K562 (cell line): ENCODE measurements around the gene ZCCHC24. TPM values are rescaled to one million over a fixed set of nuclear protein-coding genes. Genes with fewer than 3 reads are reported as not detected.

Experiments
- CBX8 ChIP-seq: fragments of 200-600 bp; sonication (generic); IDR thresholded peaks from 2 replicates; pipeline ENCODE4 v1.6.1; 2012; ENCODE audit warnings: borderline replicate concordance, mixed run types, low read depth, mild to moderate bottlenecking, moderate library complexity, mixed read lengths, low read length, control low read depth, inconsistent platforms; ENCODE audit not compliant: poor library complexity, severe bottlenecking; ENCODE audit errors: extremely low read depth
- CC2D1A ChIP-seq: fragments of 450-650 bp; IDR thresholded peaks from 2 replicates; pipeline ENCODE4 v1.6.1; 2017; ENCODE audit warnings: mild to moderate bottlenecking
- CEBPB ChIP-seq: fragments of 450-650 bp; IDR thresholded peaks from 2 replicates; pipeline ENCODE4 v1.6.1; 2016; ENCODE audit warnings: missing genetic modification characterization, missing compliant biosample characterization
- CEBPG ChIP-seq, 3 experiments: fragments of 200-800 bp in 1 of 3; sonication (Bioruptor generic) in 1 of 3; sonication (generic) in 1 of 3; formaldehyde crosslinking in 1 of 3; IDR thresholded peaks in 2 of 3; conservative IDR thresholded peaks in 1 of 3; 2 replicates each; pipeline versions ENCODE4 v1.6.1 to v1.8.0; 2016 to 2022; ENCODE audit warnings: missing compliant biosample characterization in 2 of 3, missing genetic modification characterization in 2 of 3, mild to moderate bottlenecking in 1 of 3, missing genetic modification reagents in 1 of 3
- DNMT1 ChIP-seq: fragments of 450-650 bp; IDR thresholded peaks from 2 replicates; pipeline ENCODE4 v1.6.1; 2016; ENCODE audit warnings: antibody characterized with exemption, mild to moderate bottlenecking
- HDAC1 ChIP-seq, 2 experiments: fragments of 450-650 bp; IDR thresholded peaks; 2 replicates each; pipeline ENCODE4 v1.6.1; 2016 to 2017; ENCODE audit warnings: inconsistent platforms in 1 of 2, mild to moderate bottlenecking in 1 of 2, moderate library complexity in 1 of 2
- NFIX ChIP-seq: fragments of 250-450 bp; sonication (Bioruptor Pico); IDR thresholded peaks from 2 replicates; pipeline ENCODE4 v1.4.0; 2020; ENCODE audit warnings: low read depth, mild to moderate bottlenecking, moderate library complexity
- NFYB ChIP-seq: IDR thresholded peaks from 2 replicates; pipeline ENCODE4 v1.6.1; 2011; ENCODE audit warnings: mild to moderate bottlenecking, moderate library complexity; ENCODE audit not compliant: insufficient read length; ENCODE audit errors: extremely low read depth
- NR1H2 ChIP-seq: sonication (generic); formaldehyde crosslinking; IDR thresholded peaks from 2 replicates; pipeline ENCODE4 v1.4.0; 2020; ENCODE audit warnings: mild to moderate bottlenecking, missing genetic modification reagents
- SRF ChIP-seq, 2 experiments: fragments of 250-450, 450-650 bp in 1 of 2; sonication (Bioruptor Pico) in 1 of 2; sonication (generic) in 1 of 2; formaldehyde crosslinking; IDR thresholded peaks; 2 replicates each; pipeline versions ENCODE4 v1.5.0 to v1.5.1; 2020 to 2022; ENCODE audit warnings: mild to moderate bottlenecking in 1 of 2, missing genetic modification reagents in 1 of 2
- ZNF12 ChIP-seq: sonication (generic); formaldehyde crosslinking; IDR thresholded peaks from 2 replicates; pipeline ENCODE4 v1.4.0; 2020; ENCODE audit warnings: mild to moderate bottlenecking, missing genetic modification reagents
- ZNF263 ChIP-seq: sonication (generic); formaldehyde crosslinking; IDR thresholded peaks from 2 replicates; pipeline ENCODE4 v1.8.0; 2022; ENCODE audit warnings: mild to moderate bottlenecking, missing genetic modification reagents, borderline replicate concordance
- polyA plus RNA-seq, 8 experiments: library from polyadenylated mRNA; depleted of rRNA in 4 of 8; stranded (reverse) in 5 of 8; unstranded in 3 of 8; fragments of >200 nt; fragmentation: Nextera tagmentation in 2 of 8; fragmentation: Illumina TruSeq in 1 of 8; extraction: Ambion mirVana in 2 of 8; extraction: Trizol in 1 of 8; gene quantifications; 2 replicates each; pipeline versions ENCODE4 v1.2.1 to v1.2.3, GENCODE V29; 2011 to 2014; ENCODE audit warnings: inconsistent platforms in 1 of 8, missing spikeins in 1 of 8
- total RNA-seq, 7 experiments: library from RNA; depleted of rRNA in 6 of 7; stranded (reverse); fragments of >200 nt in 6 of 7; fragmentation: Illumina TruSeq in 2 of 7; extraction: Trizol in 2 of 7; gene quantifications; 2 replicates each; pipeline versions ENCODE4 v1.2.1 to v1.2.3, GENCODE V29; 2011 to 2021; ENCODE audit warnings: low replicate concordance in 1 of 7
- TF ChIP-seq, protein P1 (sequence below): fragments of 250-450 bp; sonication (Bioruptor Pico); IDR thresholded peaks from 2 replicates; pipeline ENCODE4 v1.5.0; 2021
- TF ChIP-seq, protein P2 (sequence below), 2 experiments: fragments of 450-650 bp in 1 of 2; sonication (generic) in 1 of 2; formaldehyde crosslinking in 1 of 2; IDR thresholded peaks; 2 replicates each; pipeline versions ENCODE4 v1.7.1 to v1.9.0; 2016 to 2022; ENCODE audit warnings: inconsistent platforms in 1 of 2, mild to moderate bottlenecking in 1 of 2, missing genetic modification reagents in 1 of 2
- TF ChIP-seq, protein P3 (sequence below): sonication (generic); formaldehyde crosslinking; IDR thresholded peaks from 2 replicates; pipeline ENCODE4 v1.8.1; 2022; ENCODE audit warnings: missing genetic modification reagents

Gene ZCCHC24
- total and polyA plus RNA-seq, 9 of the 15 experiments (the other 6 are each of a cell fraction or from before 2014, with no cell fraction given), result 0.84 to 11.0 (median 4.6) TPM

DNA sequence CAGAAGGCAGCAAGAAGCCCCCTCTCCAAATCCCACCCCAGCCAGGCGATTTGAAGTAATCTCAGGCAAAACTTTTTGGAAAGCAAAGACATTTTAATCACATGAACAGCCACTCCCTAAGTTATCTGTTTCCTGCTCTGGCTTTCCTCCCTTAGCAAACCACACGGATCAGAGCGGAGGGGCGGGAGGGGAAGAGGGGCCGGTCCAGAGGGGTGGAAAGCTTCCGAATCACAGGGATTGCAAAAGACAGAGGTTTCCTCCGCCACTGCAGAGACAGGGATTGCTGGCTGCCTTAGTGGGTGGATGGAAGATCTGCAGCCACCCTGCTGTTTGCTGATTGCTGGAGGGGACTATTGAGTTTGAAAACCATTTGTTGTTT, 41.2 kb downstream of the ZCCHC24 start (continued):
- TF ChIP-seq ZNF12 (CRISPR knock-in tag), result no peak
- no peak for TF ChIP-seq NR1H2
- TF ChIP-seq, protein P1, sequence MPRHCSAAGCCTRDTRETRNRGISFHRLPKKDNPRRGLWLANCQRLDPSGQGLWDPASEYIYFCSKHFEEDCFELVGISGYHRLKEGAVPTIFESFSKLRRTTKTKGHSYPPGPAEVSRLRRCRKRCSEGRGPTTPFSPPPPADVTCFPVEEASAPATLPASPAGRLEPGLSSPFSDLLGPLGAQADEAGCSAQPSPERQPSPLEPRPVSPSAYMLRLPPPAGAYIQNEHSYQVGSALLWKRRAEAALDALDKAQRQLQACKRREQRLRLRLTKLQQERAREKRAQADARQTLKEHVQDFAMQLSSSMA, result no peak
- TF ChIP-seq, protein P2, sequence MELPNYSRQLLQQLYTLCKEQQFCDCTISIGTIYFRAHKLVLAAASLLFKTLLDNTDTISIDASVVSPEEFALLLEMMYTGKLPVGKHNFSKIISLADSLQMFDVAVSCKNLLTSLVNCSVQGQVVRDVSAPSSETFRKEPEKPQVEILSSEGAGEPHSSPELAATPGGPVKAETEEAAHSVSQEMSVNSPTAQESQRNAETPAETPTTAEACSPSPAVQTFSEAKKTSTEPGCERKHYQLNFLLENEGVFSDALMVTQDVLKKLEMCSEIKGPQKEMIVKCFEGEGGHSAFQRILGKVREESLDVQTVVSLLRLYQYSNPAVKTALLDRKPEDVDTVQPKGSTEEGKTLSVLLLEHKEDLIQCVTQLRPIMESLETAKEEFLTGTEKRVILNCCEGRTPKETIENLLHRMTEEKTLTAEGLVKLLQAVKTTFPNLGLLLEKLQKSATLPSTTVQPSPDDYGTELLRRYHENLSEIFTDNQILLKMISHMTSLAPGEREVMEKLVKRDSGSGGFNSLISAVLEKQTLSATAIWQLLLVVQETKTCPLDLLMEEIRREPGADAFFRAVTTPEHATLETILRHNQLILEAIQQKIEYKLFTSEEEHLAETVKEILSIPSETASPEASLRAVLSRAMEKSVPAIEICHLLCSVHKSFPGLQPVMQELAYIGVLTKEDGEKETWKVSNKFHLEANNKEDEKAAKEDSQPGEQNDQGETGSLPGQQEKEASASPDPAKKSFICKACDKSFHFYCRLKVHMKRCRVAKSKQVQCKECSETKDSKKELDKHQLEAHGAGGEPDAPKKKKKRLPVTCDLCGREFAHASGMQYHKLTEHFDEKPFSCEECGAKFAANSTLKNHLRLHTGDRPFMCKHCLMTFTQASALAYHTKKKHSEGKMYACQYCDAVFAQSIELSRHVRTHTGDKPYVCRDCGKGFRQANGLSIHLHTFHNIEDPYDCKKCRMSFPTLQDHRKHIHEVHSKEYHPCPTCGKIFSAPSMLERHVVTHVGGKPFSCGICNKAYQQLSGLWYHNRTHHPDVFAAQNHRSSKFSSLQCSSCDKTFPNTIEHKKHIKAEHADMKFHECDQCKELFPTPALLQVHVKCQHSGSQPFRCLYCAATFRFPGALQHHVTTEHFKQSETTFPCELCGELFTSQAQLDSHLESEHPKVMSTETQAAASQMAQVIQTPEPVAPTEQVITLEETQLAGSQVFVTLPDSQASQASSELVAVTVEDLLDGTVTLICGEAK (IDR thresholded peaks at IDR 0.05), result no peak
- TF ChIP-seq, protein P2 (CRISPR knock-in tag; IDR thresholded peaks at IDR 0.05), result no peak
- TF ChIP-seq NFIX (CRISPR knock-in tag), result no peak
- no peak for TF ChIP-seq CBX8
- TF ChIP-seq CEBPB (tag), result peak; percentile 56; the same call in 1 of the 2 replicates
- TF ChIP-seq, protein P3, sequence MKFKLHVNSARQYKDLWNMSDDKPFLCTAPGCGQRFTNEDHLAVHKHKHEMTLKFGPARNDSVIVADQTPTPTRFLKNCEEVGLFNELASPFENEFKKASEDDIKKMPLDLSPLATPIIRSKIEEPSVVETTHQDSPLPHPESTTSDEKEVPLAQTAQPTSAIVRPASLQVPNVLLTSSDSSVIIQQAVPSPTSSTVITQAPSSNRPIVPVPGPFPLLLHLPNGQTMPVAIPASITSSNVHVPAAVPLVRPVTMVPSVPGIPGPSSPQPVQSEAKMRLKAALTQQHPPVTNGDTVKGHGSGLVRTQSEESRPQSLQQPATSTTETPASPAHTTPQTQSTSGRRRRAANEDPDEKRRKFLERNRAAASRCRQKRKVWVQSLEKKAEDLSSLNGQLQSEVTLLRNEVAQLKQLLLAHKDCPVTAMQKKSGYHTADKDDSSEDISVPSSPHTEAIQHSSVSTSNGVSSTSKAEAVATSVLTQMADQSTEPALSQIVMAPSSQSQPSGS, result no peak
- TF ChIP-seq CEBPG (CRISPR knock-in tag; IDR thresholded peaks at IDR 0.05), result no peak
- peak in 1 of 2 experiments; percentile 45; a peak in 1 of 4 replicates for TF ChIP-seq CEBPG (tag; conservative IDR thresholded peaks at IDR 0.05 in 1 of 2, IDR thresholded peaks at IDR 0.05 in 1 of 2)
- TF ChIP-seq NFYB, result no peak
- 0 out of 4 replicates have a peak, but pooled peaks of 1 of the 2 experiments have one; percentile 33 for TF ChIP-seq SRF (CRISPR knock-in tag; IDR thresholded peaks at IDR 0.05)
- TF ChIP-seq ZNF263 (CRISPR knock-in tag), result no peak
- TF ChIP-seq CC2D1A, result no peak
- TF ChIP-seq HDAC1 (IDR thresholded peaks at IDR 0.05), result peak in 1 of 2 experiments; percentile 49; a peak in 1 of 4 replicates
- TF ChIP-seq DNMT1, result no peak
